ENCODE measurements around the gene MUC22.
A peak's percentile ranks its signal among the peaks of the same experiment; 100 is the strongest.

MUC22 gene

GRCh38 chr6:31068669-31069340 lies 58.5 kb downstream of the MUC22 start:
- DNase-seq (ENCODE audit: insufficient read length, low spot score): peak; percentile 79
- TF ChIP-seq POU2F2 (IDR thresholded peaks at IDR 0.05; ENCODE audit: low read depth, low read length) (0 out of 2 replicates have a peak, but pooled peaks have one; percentile 12), POLR2A (IDR thresholded peaks at IDR 0.05; ENCODE audit: low read depth, low read length) (no peak)
- peak; percentile 85 for FAIRE-seq

DNA sequence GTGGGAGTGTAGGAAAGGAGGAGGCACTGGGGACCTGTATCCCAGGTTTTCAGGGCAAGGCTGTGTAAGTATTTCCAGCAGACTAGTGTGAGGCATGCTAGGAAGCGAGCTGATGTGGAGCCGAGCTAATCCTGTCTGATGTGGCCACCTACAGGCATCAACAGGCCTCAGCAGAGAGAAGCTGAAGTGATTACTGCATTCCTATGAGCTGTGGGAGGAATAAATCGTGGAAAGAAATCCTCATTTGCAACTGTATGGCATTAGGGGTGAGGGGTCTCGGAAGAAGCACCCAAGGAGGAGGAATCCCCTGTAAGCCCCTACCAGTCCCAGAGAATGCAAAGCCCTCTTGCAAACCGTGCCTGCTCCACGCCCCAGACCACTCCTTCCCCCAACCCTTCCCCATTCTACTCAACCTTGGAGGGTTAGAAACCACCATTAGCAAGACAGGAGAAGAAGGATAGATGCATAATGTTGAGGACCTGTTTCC lies 60.5 kb downstream of the MUC22 start:
- no peak for FAIRE-seq
- no peak for TF ChIP-seq TAF1 (IDR thresholded peaks at IDR 0.05; ENCODE audit: low read depth, low read length)
- TF ChIP-seq POU2F2 (IDR thresholded peaks at IDR 0.05; ENCODE audit: low read depth, low read length): no peak
- no peak for TF ChIP-seq SPI1 (IDR thresholded peaks at IDR 0.05; ENCODE audit: low read depth, low read length)
- no peak for TF ChIP-seq POLR2A (IDR thresholded peaks at IDR 0.05; ENCODE audit: low read depth, low read length)
- no peak for TF ChIP-seq PAX5 (IDR thresholded peaks at IDR 0.05; ENCODE audit: insufficient read depth, low read length, severe bottlenecking)
- no peak for TF ChIP-seq POLR2AphosphoS5 (IDR thresholded peaks at IDR 0.05; ENCODE audit: low read depth, low read length)
- DNase-seq (ENCODE audit: insufficient read length, low spot score): no peak

GRCh38 chr6:31074401-31074800 lies 64.1 kb downstream of the MUC22 start:
- TF ChIP-seq POU2F2 (IDR thresholded peaks at IDR 0.05; ENCODE audit: low read depth, low read length) (no peak), SPI1 (IDR thresholded peaks at IDR 0.05; ENCODE audit: low read depth, low read length) (no peak), PAX5 (IDR thresholded peaks at IDR 0.05; ENCODE audit: insufficient read depth, low read length, severe bottlenecking) (no peak), POLR2A (IDR thresholded peaks at IDR 0.05; ENCODE audit: low read depth, low read length) (no peak), TAF1 (IDR thresholded peaks at IDR 0.05; ENCODE audit: low read depth, low read length) (no peak), POLR2AphosphoS5 (IDR thresholded peaks at IDR 0.05; ENCODE audit: low read depth, low read length) (no peak)
- FAIRE-seq: no peak
- DNase-seq (ENCODE audit: insufficient read length, low spot score): no peak

DNA sequence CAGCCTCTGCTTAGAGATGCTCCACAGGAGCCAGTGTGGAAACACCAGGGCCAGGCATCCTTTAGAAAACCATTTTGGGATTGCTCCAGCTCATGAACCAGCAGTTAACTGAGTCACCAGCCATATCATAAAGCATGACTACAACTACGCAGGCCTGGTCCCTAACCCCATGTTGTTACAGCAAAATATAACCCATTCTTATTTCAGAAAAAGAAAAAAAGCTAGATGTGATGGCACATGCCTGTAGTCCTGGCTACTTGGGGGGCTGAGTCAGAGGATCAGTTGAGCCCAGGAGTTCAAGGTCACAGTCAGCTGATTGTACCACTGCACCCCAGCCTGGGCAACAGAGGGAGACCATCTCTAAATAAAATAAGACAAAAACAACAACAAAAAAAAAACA lies 65.3 kb downstream of the MUC22 start:
- no peak for TF ChIP-seq SPI1 (IDR thresholded peaks at IDR 0.05; ENCODE audit: low read depth, low read length)
- TF ChIP-seq POLR2AphosphoS5 (IDR thresholded peaks at IDR 0.05; ENCODE audit: low read depth, low read length): no peak
- no peak for TF ChIP-seq POLR2A (IDR thresholded peaks at IDR 0.05; ENCODE audit: low read depth, low read length)
- no peak for TF ChIP-seq POU2F2 (IDR thresholded peaks at IDR 0.05; ENCODE audit: low read depth, low read length)
- no peak for TF ChIP-seq PAX5 (IDR thresholded peaks at IDR 0.05; ENCODE audit: insufficient read depth, low read length, severe bottlenecking)
- TF ChIP-seq TAF1 (IDR thresholded peaks at IDR 0.05; ENCODE audit: low read depth, low read length): no peak
- FAIRE-seq (no peak), DNase-seq (ENCODE audit: insufficient read length, low spot score) (no peak)

DNA sequence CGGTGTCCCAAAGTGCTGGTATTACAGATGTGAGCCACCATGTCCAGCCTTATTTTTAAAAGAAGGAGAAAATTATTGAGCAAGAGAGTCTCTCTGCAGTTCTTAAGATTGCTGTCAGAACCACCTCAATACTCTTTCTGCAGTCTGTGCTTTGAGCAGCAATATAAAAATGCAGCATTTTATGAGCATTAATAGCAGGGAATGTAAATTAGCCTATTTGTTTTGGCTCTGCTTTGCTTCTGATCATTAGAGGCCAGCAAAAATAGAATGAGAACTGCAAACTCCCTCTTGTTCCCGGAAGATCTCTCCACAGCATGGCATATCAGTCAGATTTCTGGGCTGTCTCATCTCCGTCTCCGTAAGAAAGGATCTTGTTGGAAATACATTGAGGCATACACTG lies 66.3 kb downstream of the MUC22 start:
- no peak for FAIRE-seq
- TF ChIP-seq TAF1 (IDR thresholded peaks at IDR 0.05; ENCODE audit: low read depth, low read length) (no peak), POLR2AphosphoS5 (IDR thresholded peaks at IDR 0.05; ENCODE audit: low read depth, low read length) (no peak), POU2F2 (IDR thresholded peaks at IDR 0.05; ENCODE audit: low read depth, low read length) (no peak), POLR2A (IDR thresholded peaks at IDR 0.05; ENCODE audit: low read depth, low read length) (no peak), SPI1 (IDR thresholded peaks at IDR 0.05; ENCODE audit: low read depth, low read length) (no peak), PAX5 (IDR thresholded peaks at IDR 0.05; ENCODE audit: insufficient read depth, low read length, severe bottlenecking) (no peak)
- DNase-seq (ENCODE audit: insufficient read length, low spot score): no peak

DNA sequence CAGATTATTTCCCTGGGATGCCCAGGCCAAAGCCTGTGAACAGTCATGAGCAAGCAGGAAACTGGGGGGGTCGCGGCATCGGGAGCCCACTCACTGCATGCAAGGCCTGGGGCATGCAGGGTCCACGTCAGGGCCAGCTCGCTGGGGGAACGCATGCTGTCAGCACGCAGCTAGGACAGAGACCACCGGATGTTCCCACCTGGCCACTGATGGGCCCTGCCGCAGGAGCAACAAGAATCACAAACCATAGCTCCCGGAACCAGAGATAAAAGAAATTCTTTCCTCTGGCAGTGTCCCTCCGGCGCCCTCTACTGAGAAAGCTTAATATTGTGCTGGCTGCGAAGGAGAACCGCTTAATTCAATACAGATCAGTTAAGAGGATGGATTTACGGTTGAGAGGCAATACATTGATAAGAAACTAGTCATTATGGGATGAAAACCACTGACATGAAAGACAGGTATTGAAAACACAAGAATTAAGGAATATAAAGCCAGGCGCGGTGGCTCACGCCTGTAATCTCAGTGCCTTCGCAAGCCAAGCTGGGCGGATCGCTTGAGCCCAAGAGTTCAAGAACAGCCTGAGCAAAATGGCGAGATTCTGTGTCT lies 69.5 kb downstream of the MUC22 start:
- DNase-seq (ENCODE audit: insufficient read length, low spot score): peak; percentile 32
- FAIRE-seq: peak; percentile 62
- TF ChIP-seq PAX5 (IDR thresholded peaks at IDR 0.05; ENCODE audit: insufficient read depth, low read length, severe bottlenecking): no peak
- 0 out of 2 replicates have a peak, but pooled peaks have one; percentile 31 for TF ChIP-seq TAF1 (IDR thresholded peaks at IDR 0.05; ENCODE audit: low read depth, low read length)
- no peak for TF ChIP-seq POLR2AphosphoS5 (IDR thresholded peaks at IDR 0.05; ENCODE audit: low read depth, low read length)

DNA sequence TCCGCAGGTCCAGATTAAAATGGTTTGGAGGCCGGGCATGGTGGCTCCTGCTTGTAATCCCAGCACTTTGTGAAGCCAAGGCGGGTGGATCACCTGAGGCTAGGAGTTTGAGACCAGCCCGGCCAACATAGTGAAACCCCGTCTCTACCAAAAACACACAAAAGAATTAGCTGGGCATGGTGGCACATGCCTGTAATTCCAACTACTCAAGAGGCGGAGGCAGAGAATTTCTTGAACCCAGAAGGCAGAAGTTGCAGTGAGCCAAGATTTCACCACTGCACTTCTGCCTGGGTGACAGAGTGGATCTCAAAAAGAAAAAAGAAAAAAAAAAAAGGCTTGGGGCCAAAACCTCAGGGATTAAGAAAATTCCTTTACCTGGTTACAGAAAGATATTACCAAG lies 71.6 kb downstream of the MUC22 start:
- FAIRE-seq: no peak
- no peak for DNase-seq (ENCODE audit: insufficient read length, low spot score)
- TF ChIP-seq POLR2AphosphoS5 (IDR thresholded peaks at IDR 0.05; ENCODE audit: low read depth, low read length) (no peak), PAX5 (IDR thresholded peaks at IDR 0.05; ENCODE audit: insufficient read depth, low read length, severe bottlenecking) (no peak), TAF1 (IDR thresholded peaks at IDR 0.05; ENCODE audit: low read depth, low read length) (no peak)

- FAIRE-seq: peak; percentile 84
- DNase-seq (ENCODE audit: insufficient read length, low spot score): no peak
- TF ChIP-seq POLR2AphosphoS5 (IDR thresholded peaks at IDR 0.05; ENCODE audit: low read depth, low read length) (no peak), SPI1 (IDR thresholded peaks at IDR 0.05; ENCODE audit: low read depth, low read length) (no peak), TAF1 (IDR thresholded peaks at IDR 0.05; ENCODE audit: low read depth, low read length) (no peak), PAX5 (IDR thresholded peaks at IDR 0.05; ENCODE audit: insufficient read depth, low read length, severe bottlenecking) (no peak), POLR2A (IDR thresholded peaks at IDR 0.05; ENCODE audit: low read depth, low read length) (no peak), POU2F2 (IDR thresholded peaks at IDR 0.05; ENCODE audit: low read depth, low read length) (no peak)
Observed at GRCh38 chr6:31083742-31084354, 73.6 kb downstream of the MUC22 start.

All from GM12891 (cell line).